Kidney (tissue), 14 donors: ENCODE measurements around the gene DEK. TPM values are rescaled to one million over a fixed set of nuclear protein-coding genes. Genes with fewer than 3 reads are reported as not detected.

Experiments used
- DNase-seq, 5 donors: peaks; one replicate each; pipeline ENCODE4 v3.0.0-alpha.2; 2013 to 2020
- FAIRE-seq: peaks from 2 replicates; lab custom pipeline; 2012; peaks lifted over from hg19 to GRCh38; lab: Jason Lieb, UNC
- H3K27ac ChIP-seq, 2 donors: one replicate each; pipeline ENCODE4 v1.7.0; 2013; ENCODE audit warnings: low read depth in 2 of 2, low read length in 2 of 2, inconsistent platforms in 1 of 2
- H3K27me3 ChIP-seq: one replicate; pipeline ENCODE4 v1.7.1; 2013; ENCODE audit warnings: low read length, inconsistent platforms; ENCODE audit not compliant: control insufficient read depth, insufficient read depth
- H3K36me3 ChIP-seq, 3 donors: one replicate each; pipeline versions ENCODE4 v1.7.0 to v1.7.1; 2013; ENCODE audit warnings: low read length in 3 of 3, control low read depth in 1 of 3, inconsistent platforms in 1 of 3; ENCODE audit not compliant: insufficient read depth in 3 of 3, control insufficient read depth in 2 of 3
- H3K4me1 ChIP-seq, 3 donors: one replicate each; pipeline versions ENCODE4 v1.7.0 to v1.7.1; 2013; ENCODE audit warnings: low read length in 3 of 3, inconsistent platforms in 1 of 3, low read depth in 1 of 3; ENCODE audit not compliant: control insufficient read depth in 2 of 3, insufficient read depth in 2 of 3
- H3K4me3 ChIP-seq, 3 donors: one replicate each; pipeline versions ENCODE4 v1.7.0 to v1.8.1; 2013; ENCODE audit warnings: low read length in 3 of 3, control low read depth in 1 of 3, inconsistent platforms in 1 of 3
- H3K9ac ChIP-seq, 3 donors: one replicate each; pipeline versions ENCODE4 v1.7.0 to v1.7.1; 2013; ENCODE audit warnings: low read length in 3 of 3, control low read depth in 1 of 3, inconsistent platforms in 1 of 3
- H3K9me3 ChIP-seq, 3 donors: one replicate each; pipeline versions ENCODE4 v1.7.0 to v1.7.1; 2013; ENCODE audit warnings: low read length in 3 of 3, control low read depth in 1 of 3, inconsistent platforms in 1 of 3; ENCODE audit not compliant: control insufficient read depth in 2 of 3, insufficient read depth in 1 of 3
- CTCF ChIP-seq: IDR thresholded peaks from 3 replicates; pipeline ENCODE4 v1.5.1; 2012; ENCODE audit warnings: mild to moderate bottlenecking, moderate library complexity, borderline replicate concordance; ENCODE audit not compliant: insufficient read depth; ENCODE audit errors: extremely low read depth
- intact Hi-C: fragments of 100-400 bp; cut with DNase I; formaldehyde crosslinking; loops from one replicate; pipeline ENCODE4 v1.11.1; 2022
- polyA plus RNA-seq: library from polyadenylated mRNA; stranded (reverse); fragments of 350-450 nt; fragmentation: Illumina TruSeq; extraction: RNeasy Lipid Tissue Mini Kit (QIAGEN cat#74804); gene quantifications from one replicate; pipeline ENCODE4 v1.2.3, GENCODE V29; 2014; ENCODE audit warnings: low read depth, low replicate concordance; ENCODE audit not compliant: insufficient read depth
- total RNA-seq: library from RNA; stranded (reverse); fragmentation: NEBNext Ultra II Directional; extraction: Animal tissue kit (Norgen Biotek cat#: 25700); gene quantifications from one replicate; pipeline ENCODE4 v1.2.1, GENCODE V29; 2021
- donor health status: control.
- donor health status: control.
- donor health status: control.
- donor health status: control.
- donor health status: control.
- donor health status: DM: yes; HTN: yes; CAD: no.
- donor health status: Normal renal cell carcinoma (clear cell type).

Gene DEK
- total and polyA plus RNA-seq, 2 donors from 2014 or later, result 23.7 to 67.2 TPM

- no peak for TF ChIP-seq CTCF
- intact Hi-C loops, result no loop called here
- Histone ChIP-seq H3K36me3 (peaks cover 0 to 12% (median 6%) of the 10 kb centered on the region in 3 donors), H3K9me3 (no peaks in the 10 kb centered on the region), H3K27ac (no peak overlapping the region), H3K27me3 (no peaks in the 10 kb centered on the region), H3K4me1 (no peaks in the 10 kb centered on the region), H3K4me3 (no peak overlapping the region), H3K9ac (no peak overlapping the region)
- FAIRE-seq, result no peak
- no peak for DNase-seq
Observed at GRCh38 chr6:18206591-18206990, 57.7 kb downstream of the DEK start.

GRCh38 chr6:18204691-18205090 is 59.6 kb downstream of the DEK start:
- Histone ChIP-seq H3K9me3 (no peaks in the 10 kb centered on the region), H3K36me3 (peaks cover 0 to 12% (median 8%) of the 10 kb centered on the region in 3 donors), H3K4me3 (no peak overlapping the region), H3K27ac (no peak overlapping the region), H3K27me3 (no peaks in the 10 kb centered on the region), H3K9ac (no peak overlapping the region), H3K4me1 (no peaks in the 10 kb centered on the region)
- no peak for TF ChIP-seq CTCF
- no peak for DNase-seq
- intact Hi-C loops, result no loop called here
- FAIRE-seq, result no peak

GRCh38 chr6:18203786-18204185 is 60.5 kb downstream of the DEK start:
- H3K4me3 ChIP-seq, result no peak overlapping the region
- H3K9ac ChIP-seq, result no peak overlapping the region
- no peak for TF ChIP-seq CTCF
- intact Hi-C loops, result no loop called here
- no peaks in the 10 kb centered on the region for H3K27me3 ChIP-seq
- peaks cover 0 to 12% (median 8%) of the 10 kb centered on the region in 3 donors for H3K36me3 ChIP-seq
- H3K4me1 ChIP-seq, result no peaks in the 10 kb centered on the region
- DNase-seq (no peak), FAIRE-seq (no peak)
- no peaks in the 10 kb centered on the region for H3K9me3 ChIP-seq
- H3K27ac ChIP-seq, result no peak overlapping the region

- H3K4me3 ChIP-seq, result no peak overlapping the region
- no peak overlapping the region for H3K9ac ChIP-seq
- H3K9me3 ChIP-seq, result no peaks in the 10 kb centered on the region
- H3K36me3 ChIP-seq, result peaks cover 0 to 8% (median 0%) of the 10 kb centered on the region in 3 donors
- no peak for TF ChIP-seq CTCF
- intact Hi-C loops, result no loop called here
- FAIRE-seq, result no peak
- H3K27me3 ChIP-seq, result no peaks in the 10 kb centered on the region
- DNase-seq, result no peak
- H3K27ac ChIP-seq, result no peak overlapping the region
- H3K4me1 ChIP-seq, result no peaks in the 10 kb centered on the region
Observed at GRCh38 chr6:18192026-18192425, 72.3 kb downstream of the DEK start.
